ENCODE measurements around the gene DESI1. TPM values are rescaled to one million over a fixed set of nuclear protein-coding genes. Genes with fewer than 3 reads are reported as not detected.
"Not testable (repeated sequence)": the region's sequence is repeated elsewhere in the genome, so short reads cannot be mapped to it uniquely, and the experiment has no call there.

DESI1 gene
- total RNA-seq: 60.2 and 60.8 TPM in 2 replicates

- intact Hi-C loops (cut with micrococcal nuclease): loop anchor here (1.0 to 10.0 kb wide), 15 partner anchors 30 to 994 kb away; partner anchors contain the start of genes ACO2, EP300, MRTFA and NAGA
Observed at GRCh38 chr22:41620589-41621098, at the start of gene DESI1. Gene DESI1 (minus strand): TSS chr22:41621043. CDS start chr22:41620839, 204 bp downstream.

DNA sequence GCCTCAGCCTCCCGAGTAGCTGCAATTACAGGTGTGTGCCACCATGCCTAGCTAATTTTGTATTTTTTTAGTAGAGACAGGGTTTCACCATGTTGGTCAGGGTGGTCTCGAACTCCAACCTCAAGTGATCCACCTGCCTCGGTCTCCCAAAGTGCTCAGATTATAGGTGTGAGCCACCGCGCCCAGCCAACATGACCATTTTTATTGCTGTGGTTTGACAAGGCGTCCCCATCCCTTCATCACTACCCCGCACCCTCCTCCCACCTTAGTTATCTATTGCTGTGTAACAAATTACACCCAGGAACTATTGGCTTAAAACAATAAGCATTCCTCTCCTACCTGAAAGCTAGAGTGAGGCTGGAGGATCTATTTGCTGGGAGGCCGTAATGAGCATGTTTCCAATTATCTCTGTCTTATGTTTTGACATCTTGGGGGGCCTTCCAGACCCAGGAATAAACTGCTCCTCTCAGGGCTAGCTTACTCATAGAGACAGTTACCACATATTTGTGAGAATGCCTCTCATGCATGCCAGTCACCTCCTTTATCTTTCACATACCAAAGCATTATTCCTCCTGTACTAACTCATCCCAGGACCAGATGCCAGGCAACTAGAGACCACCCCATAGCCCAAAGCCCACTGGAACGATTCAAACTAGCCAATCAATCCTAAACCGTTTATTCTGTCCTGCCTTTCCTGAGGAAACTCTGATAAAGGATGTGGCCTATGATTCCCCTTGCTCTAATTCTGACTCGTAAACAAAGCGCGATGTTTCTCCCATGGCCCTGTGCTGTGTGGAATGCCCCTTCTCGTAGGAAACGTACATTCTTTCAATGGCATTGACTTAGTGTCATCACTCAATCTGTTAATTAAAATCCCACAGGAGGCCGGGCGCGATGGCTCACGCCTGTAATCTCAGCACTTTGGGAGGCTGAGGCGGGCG, 48.4 kb upstream of the DESI1 start:
- intact Hi-C loops (cut with micrococcal nuclease): no loop called here

DNA sequence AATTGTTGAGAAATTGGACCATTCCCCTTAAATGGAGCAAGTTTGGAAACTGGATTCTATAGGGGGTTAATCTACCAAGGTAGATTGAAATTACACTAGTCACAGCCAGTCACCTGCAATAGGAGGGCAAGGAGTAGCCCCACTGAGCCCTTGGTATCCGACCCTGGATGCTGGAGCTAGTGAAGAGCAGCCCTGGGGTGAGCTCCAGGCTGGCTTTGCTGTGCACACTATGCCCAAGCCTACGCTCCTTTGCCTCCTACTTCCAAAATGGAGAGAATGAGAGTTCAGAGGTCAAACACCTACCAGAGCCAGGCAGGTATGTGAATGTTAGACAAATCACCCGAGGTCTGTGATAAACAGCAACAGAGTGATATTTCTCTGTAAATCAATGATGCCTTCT, 44.1 kb upstream of the DESI1 start:
- intact Hi-C loops (cut with micrococcal nuclease): no loop called here

DNA sequence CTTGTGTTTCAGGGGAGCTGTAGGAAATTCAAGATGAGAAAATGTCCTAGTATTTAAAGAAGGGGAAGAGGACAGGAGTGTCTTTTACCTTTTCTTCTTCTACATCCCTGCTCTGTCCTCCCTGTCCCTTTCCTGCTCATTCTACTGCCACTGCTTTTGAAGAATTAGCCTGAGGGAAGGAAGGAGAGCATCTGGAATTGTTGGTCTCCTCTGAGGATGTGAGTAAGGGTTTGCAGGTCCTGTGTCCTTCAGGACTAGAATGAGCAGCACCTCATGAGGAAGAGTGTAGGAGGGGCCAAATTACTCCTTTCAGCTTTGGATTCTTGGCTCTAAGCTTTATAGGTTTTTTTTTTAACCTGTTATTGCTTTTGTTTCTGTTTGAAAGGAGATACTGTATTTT, 43.6 kb upstream of the DESI1 start:
- intact Hi-C loops (cut with micrococcal nuclease): no loop called here

DNA sequence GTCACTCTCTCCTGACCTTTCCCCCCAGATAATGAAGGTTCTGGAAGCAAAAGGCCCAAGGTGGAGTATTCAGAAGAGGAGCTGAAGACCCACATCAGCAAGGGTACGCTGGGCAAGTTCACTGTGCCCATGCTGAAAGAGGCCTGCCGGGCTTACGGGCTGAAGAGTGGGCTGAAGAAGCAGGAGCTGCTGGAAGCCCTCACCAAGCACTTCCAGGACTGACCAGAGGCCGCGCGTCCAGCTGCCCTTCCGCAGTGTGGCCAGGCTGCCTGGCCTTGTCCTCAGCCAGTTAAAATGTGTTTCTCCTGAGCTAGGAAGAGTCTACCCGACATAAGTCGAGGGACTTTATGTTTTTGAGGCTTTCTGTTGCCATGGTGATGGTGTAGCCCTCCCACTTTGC, 42.8 kb upstream of the DESI1 start:
- intact Hi-C loops (cut with micrococcal nuclease): not testable (repeated sequence)

DNA sequence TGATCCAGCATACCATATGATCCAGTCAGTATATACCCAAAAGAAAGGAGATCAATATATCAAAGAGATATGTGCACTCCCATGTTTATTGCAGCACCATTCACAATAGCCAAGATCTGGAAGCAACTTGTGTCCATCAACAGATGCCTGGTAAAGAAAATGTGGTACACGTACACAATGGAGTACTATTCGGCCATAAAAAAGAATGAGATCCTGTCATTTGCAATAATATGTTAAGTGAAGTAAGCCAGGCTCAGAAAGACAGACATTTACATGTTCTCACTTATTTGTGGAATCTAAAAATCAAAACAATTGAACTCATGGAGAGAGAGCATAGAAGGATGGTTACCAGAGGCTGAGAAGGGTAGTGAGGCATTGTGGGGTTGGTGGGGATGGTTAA, 40.9 kb upstream of the DESI1 start:
- intact Hi-C loops (cut with micrococcal nuclease): no loop called here

- intact Hi-C loops (cut with micrococcal nuclease): no loop called here
Observed at GRCh38 chr22:41661088-41661487, 40.2 kb upstream of the DESI1 start.

DNA sequence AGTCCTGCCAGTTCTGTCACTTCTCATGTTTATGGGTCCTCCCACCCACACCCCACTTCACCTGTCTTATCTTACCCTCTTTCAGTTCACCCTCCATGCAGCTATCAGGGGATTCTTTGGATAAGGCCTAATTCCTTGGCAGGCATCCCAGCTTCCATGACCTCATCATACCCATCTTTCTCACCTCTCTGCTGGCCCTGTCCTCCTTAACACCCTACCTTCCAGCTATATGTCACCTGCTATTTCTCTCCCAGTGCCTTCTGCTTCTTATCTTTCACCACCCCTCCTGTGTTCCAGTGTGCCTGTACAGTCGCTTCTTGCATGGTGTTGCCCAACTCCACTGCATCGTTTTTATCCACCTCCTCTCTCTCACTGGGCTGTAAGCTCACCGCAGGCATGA, 39.6 kb upstream of the DESI1 start:
- intact Hi-C loops (cut with micrococcal nuclease): no loop called here

- intact Hi-C loops (cut with micrococcal nuclease): no loop called here
Observed at GRCh38 chr22:41659941-41660340, 39.1 kb upstream of the DESI1 start.

GRCh38 chr22:41658869-41659268, 38.0 kb upstream of the DESI1 start:
- intact Hi-C loops (cut with micrococcal nuclease): no loop called here

DNA sequence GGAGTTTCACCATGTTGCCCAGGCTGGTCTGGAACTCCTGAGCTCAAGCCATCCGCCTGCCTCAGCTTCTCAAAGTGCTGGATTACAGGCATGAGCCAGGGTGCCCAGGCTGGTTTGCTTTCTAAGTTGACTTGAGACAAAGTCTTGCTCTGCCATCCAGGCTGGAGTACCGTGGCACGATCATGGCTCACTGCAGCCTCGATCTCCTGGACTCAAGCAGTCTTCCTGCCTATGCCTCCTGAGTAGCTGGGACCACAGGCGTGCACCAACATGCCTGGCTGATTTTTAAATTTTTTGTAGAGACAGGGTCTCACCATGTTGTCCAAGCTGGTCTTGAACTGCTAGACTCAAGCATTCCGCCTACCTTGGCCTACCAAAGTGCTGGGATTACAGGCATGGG, 36.9 kb upstream of the DESI1 start:
- intact Hi-C loops (cut with micrococcal nuclease): no loop called here

DNA sequence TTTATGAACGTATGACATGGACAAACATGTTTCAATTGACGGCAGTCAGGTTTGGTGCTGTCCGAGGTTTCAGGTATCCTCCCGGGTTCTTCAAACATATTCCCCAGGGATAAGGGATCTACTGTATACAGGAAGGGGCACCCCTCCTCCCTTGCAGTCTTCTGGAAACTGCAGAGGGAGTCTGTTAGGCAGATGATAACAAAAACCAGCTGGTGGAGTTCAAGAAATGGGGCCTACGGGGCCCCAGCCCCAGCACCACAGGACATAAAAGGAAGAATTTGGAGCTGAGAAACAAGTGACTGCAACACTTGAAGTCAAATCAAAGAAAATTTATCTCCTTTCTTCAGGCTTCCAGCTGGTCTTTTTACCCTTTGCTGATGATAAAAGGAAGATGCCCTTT, 35.7 kb upstream of the DESI1 start:
- intact Hi-C loops (cut with micrococcal nuclease): no loop called here

GRCh38 chr22:41654322-41654721, 33.5 kb upstream of the DESI1 start:
- intact Hi-C loops (cut with micrococcal nuclease): no loop called here

- intact Hi-C loops (cut with micrococcal nuclease): no loop called here
Observed at GRCh38 chr22:41650821-41651220, 30.0 kb upstream of the DESI1 start.

GRCh38 chr22:41650229-41650628, 29.4 kb upstream of the DESI1 start:
- intact Hi-C loops (cut with micrococcal nuclease): no loop called here

DNA sequence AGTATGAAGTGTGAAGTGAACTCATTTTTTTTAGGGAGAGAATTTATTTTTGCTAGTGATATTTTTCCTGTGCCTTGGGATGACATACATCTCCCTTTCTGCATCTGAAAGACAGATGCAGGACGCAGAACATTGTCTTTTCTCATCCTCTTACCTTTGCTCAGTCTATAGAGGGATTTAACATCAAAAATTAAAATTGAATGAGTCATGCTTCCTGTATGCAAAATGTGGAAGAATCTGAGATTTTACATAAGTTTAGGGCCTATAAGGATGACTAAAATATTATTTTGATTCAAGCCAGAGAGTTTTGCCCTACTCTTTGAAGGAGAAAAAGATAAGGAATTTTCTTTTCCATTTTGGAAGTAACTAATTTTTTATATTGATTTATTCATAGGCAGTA, 27.6 kb upstream of the DESI1 start:
- intact Hi-C loops (cut with micrococcal nuclease): no loop called here

- intact Hi-C loops (cut with micrococcal nuclease): no loop called here
Observed at GRCh38 chr22:41647771-41648170, 26.9 kb upstream of the DESI1 start.

- intact Hi-C loops (cut with micrococcal nuclease): no loop called here
Observed at GRCh38 chr22:41642331-41643110, 21.7 kb upstream of the DESI1 start.

DNA sequence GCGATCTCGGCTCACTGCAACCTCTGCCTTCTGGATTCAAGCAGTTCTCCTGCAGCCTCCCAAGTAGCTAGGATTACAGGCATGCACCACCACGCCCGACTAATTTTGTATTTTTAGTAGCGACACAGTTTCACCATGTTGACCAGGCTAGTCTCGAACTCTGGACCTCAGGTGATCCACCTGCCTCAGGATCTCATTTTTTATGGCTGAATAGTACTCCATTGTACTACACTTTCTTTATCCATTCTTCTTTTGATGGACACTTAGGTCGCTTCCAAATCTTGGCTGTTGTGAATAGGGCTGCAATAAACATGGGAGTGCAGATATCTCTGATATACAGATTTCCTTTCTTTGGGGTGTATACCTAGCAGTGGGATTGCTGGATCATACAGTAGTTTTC, 21.0 kb upstream of the DESI1 start:
- intact Hi-C loops (cut with micrococcal nuclease): no loop called here

GRCh38 chr22:41638748-41639147, 17.9 kb upstream of the DESI1 start:
- intact Hi-C loops (cut with micrococcal nuclease): no loop called here

DNA sequence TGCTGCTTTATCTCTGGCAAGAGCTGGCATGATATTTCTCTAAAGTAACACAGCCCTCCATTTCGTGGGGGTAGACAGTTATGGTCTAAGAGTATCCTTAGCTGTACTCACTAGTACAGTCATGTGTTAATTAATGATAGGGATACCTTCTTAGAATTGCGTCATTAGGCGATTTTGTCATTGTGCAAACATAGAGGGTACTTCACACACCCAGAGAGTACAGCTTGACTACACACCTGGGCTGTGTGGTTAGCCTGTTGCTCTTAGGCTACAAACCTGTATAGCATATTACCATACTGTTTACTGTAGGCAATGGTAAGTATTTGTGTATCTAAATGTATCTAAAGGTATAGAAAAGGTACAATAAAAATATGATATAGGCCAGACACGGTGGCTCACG, 17.3 kb upstream of the DESI1 start:
- intact Hi-C loops (cut with micrococcal nuclease): no loop called here

DNA sequence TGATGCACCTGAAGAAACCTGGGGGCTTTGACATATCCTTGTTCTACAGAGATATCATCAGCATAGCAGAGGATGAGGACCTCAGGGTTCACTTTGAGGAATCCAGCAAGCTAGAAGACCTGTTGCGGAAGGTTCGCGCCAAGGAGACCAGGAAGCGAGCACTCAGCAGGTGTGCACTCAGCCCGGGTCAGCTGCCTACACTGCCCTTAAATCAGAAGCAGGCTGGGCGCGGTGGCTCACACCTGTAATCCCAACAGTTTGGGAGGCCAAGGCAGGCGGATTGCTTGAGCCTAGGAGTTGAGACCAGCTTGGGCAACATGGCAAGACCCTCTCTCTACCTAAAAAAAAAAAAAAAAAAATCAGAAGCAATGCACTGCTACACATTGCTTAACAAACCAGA, 16.8 kb upstream of the DESI1 start:
- intact Hi-C loops (cut with micrococcal nuclease): not testable (repeated sequence)
